HUDEP-2 (cell line): Measurements from ENCODE around the gene NBPF6.
"Not testable (repeated sequence)": the region's sequence is repeated elsewhere in the genome, so short reads cannot be mapped to it uniquely, and the experiment has no call there.

Source experiments
- DNase-seq, 76 experiments: peaks; one replicate each; lab custom pipeline; 2025; ENCODE audit not compliant: unreplicated experiment in 76 of 76; lab: John Stamatoyannopoulos, UW

Gene NBPF6, protein sequence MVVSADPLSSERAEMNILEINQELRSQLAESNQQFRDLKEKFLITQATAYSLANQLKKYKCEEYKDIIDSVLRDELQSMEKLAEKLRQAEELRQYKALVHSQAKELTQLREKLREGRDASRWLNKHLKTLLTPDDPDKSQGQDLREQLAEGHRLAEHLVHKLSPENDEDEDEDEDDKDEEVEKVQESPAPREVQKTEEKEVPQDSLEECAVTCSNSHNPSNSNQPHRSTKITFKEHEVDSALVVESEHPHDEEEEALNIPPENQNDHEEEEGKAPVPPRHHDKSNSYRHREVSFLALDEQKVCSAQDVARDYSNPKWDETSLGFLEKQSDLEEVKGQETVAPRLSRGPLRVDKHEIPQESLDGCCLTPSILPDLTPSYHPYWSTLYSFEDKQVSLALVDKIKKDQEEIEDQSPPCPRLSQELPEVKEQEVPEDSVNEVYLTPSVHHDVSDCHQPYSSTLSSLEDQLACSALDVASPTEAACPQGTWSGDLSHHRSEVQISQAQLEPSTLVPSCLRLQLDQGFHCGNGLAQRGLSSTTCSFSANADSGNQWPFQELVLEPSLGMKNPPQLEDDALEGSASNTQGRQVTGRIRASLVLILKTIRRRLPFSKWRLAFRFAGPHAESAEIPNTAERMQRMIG

DNA sequence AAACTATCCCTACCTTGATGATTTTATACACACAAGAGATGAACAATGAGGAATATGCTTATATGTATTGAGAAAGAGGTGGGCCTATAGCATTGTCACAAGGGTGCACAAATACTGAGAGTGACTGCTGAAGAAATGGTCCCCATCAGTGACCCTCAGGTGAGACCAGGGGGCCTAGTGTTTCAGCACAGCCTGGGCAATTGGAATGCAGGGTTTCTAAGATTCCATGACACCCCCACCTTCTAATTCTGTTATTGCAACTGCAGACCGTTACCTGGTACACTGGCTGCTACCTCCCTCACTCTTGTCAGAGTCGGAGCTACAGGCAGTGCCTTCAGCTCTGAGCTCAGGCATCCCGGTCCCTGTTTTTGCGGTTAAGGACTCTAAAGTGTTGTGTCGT is at the start of gene NBPF6:
NBPF6 (plus strand) TSS at position 301 of the 400 bp plus-strand sequence. CDS start 259 bp downstream, outside the sequence.
- DNase-seq: not testable (repeated sequence)

DNA sequence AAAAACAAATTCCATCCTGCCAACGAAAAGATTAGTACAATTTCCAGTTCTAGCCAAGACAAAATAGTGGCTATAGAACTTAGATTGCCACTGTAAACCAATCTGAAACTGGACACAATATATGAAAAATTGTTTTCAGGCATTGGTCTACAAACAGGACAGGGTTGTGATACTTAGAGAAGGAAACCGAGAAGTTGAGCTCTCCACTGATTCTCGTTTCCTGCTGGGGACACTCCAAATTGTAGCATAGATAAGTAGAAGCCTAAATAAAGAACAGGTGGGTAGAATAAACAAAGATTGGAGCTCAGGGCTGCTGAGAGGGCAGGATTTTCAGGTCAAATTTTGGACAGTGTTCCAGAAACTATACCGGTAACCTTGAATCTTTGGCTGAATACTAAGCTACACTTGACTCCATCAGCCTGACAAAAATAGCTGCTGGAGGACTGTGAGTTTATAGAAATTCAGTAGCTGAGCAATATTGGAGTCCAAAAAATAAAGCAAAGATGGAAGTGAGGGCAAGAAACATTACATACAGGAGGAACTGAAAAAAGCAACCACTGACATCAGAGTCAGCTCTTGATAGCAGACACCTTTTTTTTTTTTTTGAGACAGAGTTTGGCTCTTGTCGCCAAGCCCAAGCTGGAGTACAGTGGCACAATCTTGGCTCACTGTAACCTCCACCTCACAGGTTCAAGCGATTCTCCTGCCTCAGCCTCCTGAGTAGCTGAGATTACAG is 38.9 kb upstream of the NBPF6 start:
- DNase-seq: not testable (repeated sequence)

DNA sequence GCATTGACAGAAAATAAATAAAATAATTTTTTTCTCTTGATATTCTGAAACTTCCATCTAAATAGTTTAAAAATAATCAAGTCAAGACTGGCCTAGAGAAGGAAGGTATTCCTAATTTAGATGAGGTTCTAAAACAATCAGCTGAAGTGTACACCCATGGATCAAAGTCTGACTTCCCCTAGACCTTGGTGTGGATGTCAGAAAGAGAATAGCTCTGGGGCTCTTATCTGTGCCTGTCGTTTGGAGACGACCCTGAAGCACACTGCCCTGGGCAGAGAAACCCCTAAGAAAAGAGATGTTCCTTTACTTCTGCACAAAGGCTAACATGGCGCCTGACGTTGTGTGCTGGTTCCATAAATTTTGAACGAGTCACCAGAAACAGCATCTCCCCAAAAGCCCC is 30.0 kb upstream of the NBPF6 start:
- DNase-seq: not testable (repeated sequence)

DNA sequence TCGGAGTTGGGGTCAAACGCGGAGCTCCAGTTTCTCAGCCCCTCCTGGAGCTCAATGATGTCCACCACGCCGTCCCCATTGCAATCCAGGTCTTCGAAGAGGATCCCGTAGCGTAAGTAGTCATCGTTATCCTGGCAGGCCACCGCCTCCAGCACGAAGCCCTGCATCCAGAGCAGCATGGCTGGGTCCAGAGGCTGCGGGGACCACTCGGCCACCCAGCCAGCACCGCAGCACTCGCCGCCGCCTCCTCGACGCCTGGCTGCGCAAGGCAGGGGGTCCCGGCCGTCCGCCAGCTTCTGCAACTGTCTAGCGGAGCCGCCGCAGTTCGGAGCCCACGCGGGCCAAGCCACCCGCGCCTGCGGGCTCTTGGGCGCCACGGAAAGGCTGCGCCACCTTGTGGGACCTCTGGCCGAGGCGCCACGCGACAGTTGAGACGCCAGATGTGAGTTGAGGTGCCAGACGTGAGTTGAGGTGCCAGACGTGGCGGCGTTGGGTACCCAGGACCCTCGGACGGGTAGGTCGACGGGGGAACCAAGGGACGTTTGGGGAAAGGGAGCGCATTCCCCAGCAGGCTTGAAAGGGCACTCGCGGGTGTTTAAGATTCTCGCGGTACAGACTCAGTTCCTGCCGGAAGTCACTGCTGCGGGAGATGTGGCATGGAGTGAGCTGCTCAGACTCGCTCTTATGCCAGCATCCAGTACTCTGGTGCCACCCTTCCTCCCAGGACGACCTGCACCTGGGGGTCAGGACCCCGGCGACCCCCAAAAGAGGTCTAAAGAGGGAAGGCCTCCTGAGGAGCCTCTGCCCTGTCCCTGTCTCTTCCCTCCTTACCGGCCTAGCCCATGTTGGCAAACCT is 28.9 kb upstream of the NBPF6 start:
- DNase-seq: not testable (repeated sequence)

DNA sequence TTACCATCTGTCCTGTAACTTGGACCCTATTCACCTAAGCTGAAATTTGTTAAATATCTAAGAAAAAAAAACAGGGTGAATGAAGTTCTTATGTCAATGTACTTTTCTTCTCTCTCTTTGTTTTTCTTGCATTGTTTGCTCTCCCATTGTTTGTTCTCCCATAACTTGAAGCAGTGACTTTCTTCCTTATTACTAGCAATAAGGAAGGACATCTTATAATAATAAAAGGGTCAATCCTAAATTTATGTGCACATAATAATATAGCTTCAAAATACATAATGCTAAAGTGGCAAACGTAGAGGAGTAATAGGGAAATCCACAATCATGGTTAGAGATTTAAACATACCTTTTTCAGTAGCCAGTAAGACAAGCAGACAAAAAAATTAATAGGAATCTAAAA is 23.3 kb upstream of the NBPF6 start:
- DNase-seq: not testable (repeated sequence)

DNA sequence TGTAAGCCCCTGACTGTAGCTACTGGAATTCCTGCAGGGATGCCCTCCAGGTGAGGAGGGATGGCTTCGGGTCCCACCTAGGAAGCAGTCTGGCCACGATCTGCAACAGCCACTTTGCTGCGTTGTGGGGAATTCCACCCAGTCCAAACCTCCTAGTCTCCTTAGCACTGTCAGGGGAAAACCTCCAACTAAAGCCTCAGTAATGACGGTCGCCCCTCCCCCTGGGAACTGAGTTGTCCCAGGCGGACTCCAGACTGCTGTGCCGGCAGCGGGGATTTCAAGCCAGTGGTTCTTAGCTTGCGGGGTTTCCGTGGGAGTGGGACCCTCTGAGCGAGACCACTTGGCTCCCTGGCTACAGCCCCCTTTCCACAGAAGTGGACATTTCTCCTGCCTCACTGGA is 18.1 kb upstream of the NBPF6 start:
- DNase-seq: not testable (repeated sequence)

DNA sequence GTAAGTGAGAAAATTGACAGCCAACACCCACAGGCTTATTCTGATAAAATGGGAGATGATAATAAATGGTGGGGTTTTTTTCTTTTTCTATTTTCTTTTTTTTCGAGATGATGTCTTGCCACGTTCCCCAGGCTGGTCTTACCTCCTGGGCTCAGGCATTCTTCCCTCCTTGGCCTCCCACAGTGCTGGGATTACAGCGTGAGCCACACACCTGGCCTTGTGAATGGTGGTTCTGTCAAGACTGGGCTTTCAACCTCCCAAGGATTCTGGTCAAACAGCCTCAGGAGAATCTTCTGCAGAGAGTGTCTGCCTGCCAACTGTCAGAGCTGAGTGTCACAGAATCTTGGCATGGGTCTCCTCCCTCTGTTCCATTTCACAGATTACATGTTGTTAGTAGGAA is 16.7 kb upstream of the NBPF6 start:
- not testable (repeated sequence) for DNase-seq

DNA sequence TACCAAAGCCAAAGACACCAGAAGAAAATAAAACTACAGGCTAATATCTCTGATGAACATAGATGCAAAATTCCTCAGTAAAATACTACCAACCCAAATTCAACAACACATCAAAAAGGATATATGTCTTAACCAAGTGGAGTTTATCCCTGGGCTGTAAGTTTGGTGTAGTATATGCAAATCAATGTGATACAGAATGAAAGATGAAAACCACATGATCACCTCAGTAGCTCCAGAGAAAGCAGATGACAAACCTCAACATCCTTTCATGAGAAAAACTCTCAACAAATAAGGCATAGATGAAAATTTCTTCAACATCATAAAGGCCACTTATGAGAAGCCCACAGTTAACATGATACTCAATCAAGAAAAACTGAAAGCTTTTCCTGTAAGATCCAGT is 11.6 kb upstream of the NBPF6 start:
- DNase-seq: not testable (repeated sequence)

DNA sequence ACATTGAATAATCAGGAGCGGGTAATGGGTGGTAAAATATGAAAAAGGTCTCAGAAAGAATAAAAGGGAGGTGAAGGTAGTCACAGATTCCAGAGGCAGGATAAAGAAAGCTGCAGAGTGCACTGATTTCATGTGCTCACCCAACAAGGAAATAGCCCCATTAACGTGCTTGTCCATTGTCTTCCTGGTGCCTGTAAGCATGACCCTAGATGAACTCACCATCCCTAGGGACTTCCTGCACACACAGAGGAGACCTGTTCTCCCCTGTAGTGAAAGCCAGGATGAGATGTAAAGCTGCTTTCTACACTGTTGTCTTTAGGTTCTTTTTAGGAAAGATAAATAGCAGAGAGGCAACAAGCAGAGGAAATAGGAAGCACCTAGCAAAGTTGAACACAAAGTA is 4.4 kb downstream of the NBPF6 start:
- not testable (repeated sequence) for DNase-seq

DNA sequence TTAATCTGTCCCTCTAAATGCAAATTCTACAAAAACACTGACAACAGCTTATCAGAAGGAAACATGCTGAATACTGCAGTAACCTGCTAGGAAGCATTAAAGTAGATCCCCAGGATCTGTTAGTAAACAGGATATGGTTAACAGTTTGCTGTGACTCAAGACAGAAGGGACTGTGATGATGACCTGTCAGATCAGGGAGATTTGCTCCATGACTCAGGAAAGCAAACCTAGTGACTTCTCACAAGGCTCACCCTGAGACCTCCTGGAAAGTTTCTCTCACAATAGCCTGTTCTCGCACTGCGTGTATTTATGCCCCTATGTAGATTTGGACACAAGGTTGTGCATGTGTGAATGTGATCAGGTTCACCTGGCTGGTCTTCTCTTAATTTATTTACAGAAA is 8.5 kb downstream of the NBPF6 start:
- DNase-seq: not testable (repeated sequence)

DNA sequence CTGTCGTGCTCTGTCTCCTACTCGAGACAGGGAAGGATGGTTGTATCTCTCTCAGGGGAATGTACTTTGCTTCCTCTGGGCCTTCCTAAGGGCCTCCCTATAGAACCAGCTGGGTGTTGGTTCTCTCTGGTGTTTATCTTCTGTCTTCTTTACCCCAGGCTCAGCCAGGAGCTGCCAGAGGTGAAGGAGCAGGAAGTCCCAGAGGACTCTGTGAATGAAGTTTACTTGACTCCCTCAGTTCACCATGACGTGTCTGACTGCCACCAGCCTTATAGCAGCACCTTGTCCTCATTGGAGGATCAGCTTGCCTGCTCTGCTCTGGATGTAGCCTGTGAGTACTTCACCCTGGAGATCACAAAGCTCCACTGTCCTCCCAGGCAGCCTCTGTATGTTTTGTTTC is 11.6 kb downstream of the NBPF6 start:
- not testable (repeated sequence) for DNase-seq

DNA sequence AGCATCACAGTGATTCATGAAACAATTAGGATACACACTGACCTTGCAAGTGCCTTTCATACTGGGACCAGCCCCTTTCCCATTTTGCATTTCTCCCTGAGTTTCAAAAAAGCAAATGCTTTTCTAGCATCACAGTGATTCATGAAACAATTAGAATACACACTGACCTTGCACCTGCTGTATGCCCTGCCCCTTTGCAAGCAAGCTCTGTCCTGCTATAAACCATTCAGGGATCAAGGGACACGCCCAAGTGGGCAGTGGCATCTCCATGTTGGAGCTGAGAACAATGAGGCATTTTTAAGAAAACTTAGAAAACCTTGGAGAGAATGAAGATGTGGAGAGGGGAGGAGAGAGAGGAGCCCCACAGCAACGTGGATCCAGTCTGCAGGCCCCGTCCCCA is 13.8 kb downstream of the NBPF6 start:
- DNase-seq: not testable (repeated sequence)

DNA sequence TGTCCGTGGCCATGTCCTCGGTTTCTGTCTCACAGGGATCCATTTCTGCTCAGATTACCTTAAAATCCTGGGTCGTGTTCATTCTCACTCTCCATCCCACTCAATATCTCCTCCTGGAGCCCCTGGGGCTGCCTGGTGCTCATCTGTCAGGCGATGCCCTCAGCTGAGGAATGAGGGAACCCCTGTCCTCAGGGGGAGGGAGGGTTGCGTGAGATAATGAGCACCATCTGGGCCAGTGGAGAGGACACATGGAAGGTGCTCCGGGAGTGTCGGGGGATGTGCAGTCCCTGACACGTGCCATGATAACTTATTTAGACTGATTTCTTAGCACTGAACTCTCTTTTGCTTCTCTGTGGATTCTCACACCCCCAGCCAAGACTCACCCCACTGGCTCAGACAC is 16.0 kb downstream of the NBPF6 start:
- DNase-seq: not testable (repeated sequence)

DNA sequence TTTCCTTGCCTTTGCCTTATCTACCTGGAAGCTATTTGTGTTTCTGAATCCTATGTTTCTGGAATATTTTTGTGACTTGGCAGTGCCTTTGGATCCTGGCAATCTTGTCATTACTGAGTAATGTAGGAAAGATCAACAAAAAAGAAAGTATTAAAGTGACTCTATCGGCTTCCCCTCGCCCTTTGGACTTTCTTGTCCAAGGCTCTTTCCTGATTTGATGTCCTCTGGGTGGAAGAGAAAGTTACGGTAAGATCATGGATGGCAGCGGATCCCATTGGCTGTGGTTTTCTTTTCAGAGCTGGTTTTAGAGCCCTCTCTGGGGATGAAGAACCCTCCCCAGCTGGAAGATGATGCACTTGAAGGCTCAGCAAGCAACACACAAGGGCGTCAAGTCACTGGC is 17.0 kb downstream of the NBPF6 start:
- DNase-seq: not testable (repeated sequence)

DNA sequence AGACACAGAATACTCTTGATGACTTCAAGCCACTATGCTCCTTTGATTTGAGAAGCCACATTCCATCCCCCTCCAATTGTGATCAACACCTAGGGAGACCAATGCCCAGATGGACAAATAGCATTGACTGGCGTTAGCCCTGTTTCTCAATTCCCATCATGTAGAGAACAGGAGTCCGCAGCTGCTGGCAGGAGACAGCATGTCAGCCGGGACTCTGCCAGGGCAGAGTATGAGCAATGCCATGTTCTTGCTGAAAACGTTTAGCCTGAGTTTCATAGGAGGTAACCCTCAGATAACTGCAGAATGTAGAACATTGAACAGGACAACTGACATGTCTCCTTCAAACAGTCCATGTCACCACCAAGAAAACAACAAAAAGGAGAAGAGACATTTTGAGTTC is 20.6 kb downstream of the NBPF6 start:
- not testable (repeated sequence) for DNase-seq

DNA sequence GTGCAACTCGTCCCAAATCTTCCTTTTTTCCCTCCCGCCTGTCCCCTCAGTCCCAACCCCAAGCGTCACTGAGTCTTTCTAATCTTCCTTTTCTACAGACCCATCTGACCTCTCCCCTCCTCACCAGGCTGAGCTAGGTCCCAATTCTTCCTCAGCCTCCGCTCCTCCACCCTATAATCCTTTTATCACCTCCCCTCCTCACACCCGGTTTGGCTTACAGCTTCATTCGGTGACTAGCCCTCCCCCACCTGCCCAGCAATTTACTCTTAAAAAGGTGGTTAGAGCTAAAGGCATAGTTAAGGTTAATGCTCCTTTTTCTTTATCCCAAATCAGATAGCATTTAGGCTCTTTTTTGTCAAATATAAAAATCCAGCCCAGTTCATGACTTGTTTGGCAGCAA is 24.4 kb downstream of the NBPF6 start:
- not testable (repeated sequence) for DNase-seq

DNA sequence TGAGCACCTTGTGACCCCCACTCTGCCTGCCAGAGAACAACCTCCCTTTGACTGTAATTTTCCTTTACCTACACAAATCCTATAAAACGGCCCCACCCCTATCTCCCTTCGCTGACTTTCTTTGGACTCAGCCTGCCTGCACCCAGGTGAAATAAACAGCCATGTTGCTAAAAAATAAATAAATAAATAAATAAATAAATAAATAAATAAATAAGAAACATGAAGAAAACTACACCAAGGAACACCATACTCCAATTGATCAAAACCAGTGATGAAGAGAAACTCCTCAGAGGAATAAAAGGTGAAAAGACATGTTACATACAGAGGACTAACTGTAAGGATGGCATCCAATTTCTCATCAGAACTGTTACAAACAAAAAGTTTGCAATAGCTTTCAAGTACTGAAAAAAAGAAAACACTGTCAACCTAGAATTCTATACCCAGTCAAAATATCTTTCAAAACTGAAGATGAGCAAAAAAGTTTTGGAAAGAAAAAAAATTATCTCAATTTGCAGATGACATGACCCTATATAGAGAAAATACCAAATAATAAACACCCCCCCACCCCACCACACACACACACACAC is 28.4 kb downstream of the NBPF6 start:
- DNase-seq: no peak

DNA sequence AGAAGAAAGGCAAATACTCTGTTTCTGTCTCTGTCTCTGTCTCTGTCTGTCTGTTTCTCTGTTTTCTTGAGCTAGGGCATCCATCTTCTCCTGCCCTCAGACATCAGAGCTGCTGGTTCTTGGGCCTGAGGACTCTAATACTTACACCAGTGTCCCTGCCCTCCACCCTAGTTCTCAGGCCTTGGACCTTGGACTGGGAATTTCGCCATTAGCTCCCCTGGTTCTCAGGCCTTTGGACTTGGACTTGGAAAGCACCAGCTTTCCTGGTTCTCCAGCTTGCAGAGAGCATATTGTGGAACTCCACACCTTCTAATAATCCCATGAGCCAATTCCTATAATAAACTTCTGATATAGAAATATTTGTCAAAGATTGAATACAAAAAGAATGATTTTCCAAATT is 32.6 kb downstream of the NBPF6 start:
- no peak for DNase-seq

DNA sequence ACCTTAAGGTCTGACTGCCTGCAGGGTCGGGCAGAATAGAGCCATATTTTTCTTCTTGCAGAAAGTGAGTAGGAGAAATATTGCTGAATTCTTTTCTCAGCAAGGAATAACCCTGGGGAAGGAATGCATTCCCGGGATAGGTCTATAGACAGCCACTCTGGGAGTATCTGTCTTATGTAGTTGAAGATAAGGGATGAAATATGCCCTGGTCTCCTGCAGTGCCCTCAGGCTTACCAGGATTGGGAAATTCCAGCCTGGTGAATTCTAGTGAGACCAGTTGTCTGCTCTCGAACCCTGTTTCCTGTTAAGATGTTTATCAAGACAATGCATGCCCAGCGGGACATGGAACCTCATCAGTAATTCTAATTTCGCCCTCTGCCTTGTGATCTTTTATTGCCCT is 35.8 kb downstream of the NBPF6 start:
- DNase-seq: not testable (repeated sequence)

DNA sequence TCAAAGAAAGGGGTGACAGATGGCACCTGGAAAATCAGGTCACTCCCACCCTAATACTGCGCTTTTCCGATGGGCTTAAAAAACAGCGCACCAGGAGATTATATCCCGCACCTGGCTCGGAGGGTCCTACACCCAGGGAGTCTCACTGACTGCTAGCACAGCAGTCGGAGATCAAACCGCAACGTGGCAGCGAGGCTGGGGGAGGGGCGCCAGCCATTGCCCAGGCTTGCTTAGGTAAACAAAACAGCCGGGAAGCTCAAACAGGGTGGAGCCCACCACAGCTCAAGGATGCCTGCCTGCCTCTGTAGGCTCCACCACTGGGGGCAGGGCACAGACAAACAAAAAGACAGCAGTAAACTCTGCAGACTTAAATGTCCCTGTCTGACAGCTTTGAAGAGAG is 36.6 kb downstream of the NBPF6 start:
- not testable (repeated sequence) for DNase-seq
